Erythroblast (primary cell): ENCODE results near the gene SEZ6L2.

Experiments used
- GATA1 ChIP-seq: IDR thresholded peaks from 2 replicates; pipeline ENCODE4 v1.6.1; 2011; ENCODE audit warnings: low read depth, mild to moderate bottlenecking, control low read depth, low read length, moderate library complexity
- POLR2A ChIP-seq: IDR thresholded peaks from 2 replicates; pipeline ENCODE4 v1.6.1; 2011; ENCODE audit warnings: mild to moderate bottlenecking, low read length

DNA sequence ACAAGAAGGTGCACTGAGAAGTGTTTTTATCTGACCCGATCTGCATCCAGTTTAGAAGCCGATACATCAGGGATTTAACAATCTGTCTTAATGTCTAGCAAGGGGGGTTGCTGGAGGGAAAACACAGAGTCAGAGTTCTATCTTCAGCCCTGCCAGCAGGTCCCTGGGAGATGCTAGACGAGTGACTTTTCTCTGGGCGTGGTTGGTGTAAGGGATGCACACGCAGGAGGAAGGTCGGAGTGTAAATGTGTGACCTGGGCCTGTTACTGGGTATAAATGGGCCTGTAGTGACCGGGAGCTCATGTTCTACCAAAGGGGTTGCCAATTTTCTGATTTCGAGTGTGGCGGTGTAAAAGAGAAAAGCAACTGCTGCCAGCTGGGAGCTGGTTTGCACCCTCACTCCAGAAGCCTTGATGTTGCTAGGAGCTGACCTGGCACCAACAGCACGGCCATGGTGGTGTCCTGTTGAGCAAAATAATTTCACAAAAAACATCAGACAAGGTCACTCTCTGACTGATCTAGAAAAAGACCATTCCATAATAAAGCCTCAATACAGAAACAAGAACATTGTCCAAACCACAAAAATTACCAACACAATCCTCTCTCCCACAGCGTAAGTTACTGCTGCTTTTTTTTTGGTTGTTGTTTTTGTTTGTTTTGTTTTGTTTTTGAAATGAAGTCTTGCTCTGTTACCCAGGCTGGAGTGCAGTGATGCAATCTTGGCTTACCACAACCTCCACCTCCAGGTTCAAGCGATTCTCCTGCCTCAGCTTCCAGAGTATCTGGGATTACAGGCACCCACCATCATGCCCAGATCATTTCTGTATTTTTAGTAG, 27.9 kb upstream of the SEZ6L2 start:
- TF ChIP-seq POLR2A (no peak), GATA1 (no peak)
